HT1080 (cell line): ENCODE data around the gene FAM180B. TPM values are rescaled to one million over a fixed set of nuclear protein-coding genes. Genes with fewer than 3 reads are reported as not detected.

ENCODE experiments used
- small RNA-seq: library from RNA; depleted of rRNA; stranded (forward); fragments of <200 nt; gene quantifications from one replicate; pipeline ENCODE3, GENCODE V24; 2014
- total RNA-seq: library from RNA; depleted of rRNA; stranded (reverse); fragments of >200 nt; shearing (Covaris generic); gene quantifications from 2 replicates; pipeline ENCODE4 v1.2.3, GENCODE V29; 2014; rRNA removed

The FAM180B gene
- total RNA-seq, 1 experiment from 2014 or later, result not detected

Small RNAs within 50 kb of the gene (small RNA-seq; reads per million reads assigned to genes)
- gene RN7SL652P (not detected), gene RNU5E-10P (not detected)

Other genes starting within 250 kb of the FAM180B start
- not detected in 2 replicates for gene MYBPC3, start 234.0 kb upstream of the FAM180B start, total RNA-seq
- gene SPI1, start 208.1 kb upstream of the FAM180B start, total RNA-seq, result not detected in 2 replicates
- gene SLC39A13, start 178.1 kb upstream of the FAM180B start, total RNA-seq, result 51.9 and 69.9 TPM in 2 replicates
- 222 and 245 TPM in 2 replicates for gene PSMC3, start 160.2 kb upstream of the FAM180B start, total RNA-seq
- gene RAPSN, start 137.5 kb upstream of the FAM180B start, total RNA-seq, result not detected in 2 replicates
- gene CELF1, start 33.5 kb upstream of the FAM180B start, total RNA-seq, result 82.3 and 118 TPM in 2 replicates
- 123 and 128 TPM in 2 replicates for gene PTPMT1, start 21.1 kb upstream of the FAM180B start, total RNA-seq
- 28.1 and 39.0 TPM in 2 replicates for gene KBTBD4, start 7.7 kb upstream of the FAM180B start, total RNA-seq
- gene NDUFS3, start 7.6 kb upstream of the FAM180B start, total RNA-seq, result 101 and 113 TPM in 2 replicates
- not detected in 2 replicates for gene C1QTNF4, start 7.7 kb downstream of the FAM180B start, total RNA-seq
- 116 and 192 TPM in 2 replicates for gene MTCH2, start 55.9 kb downstream of the FAM180B start, total RNA-seq
- 0.08 and 0.13 TPM in 2 replicates for gene AGBL2, start 128.7 kb downstream of the FAM180B start, total RNA-seq
- 26.9 and 35.7 TPM in 2 replicates for gene FNBP4, start 180.7 kb downstream of the FAM180B start, total RNA-seq